Central memory CD8-positive, alpha-beta T cell (primary cell): Measurements from ENCODE around the gene SNUPN.
A peak's percentile ranks its signal among the peaks of the same experiment; 100 is the strongest.
"Not testable (repeated sequence)": the region's sequence is repeated elsewhere in the genome, so short reads cannot be mapped to it uniquely, and the experiment has no call there.

Source experiments
- ATAC-seq: fragments of 150-1000 bp; cut with Tn5 transposase; replicated peaks from 2 replicates; pipeline ENCODE4 v1.10.0; 2022; ENCODE audit warnings: mild to moderate bottlenecking, moderate FRiP score, moderate number of reproducible peaks; ENCODE audit not compliant: poor library complexity, severe bottlenecking; ENCODE audit errors: extremely low read depth
- DNase-seq, 2 donors: peaks; one replicate each; pipeline ENCODE4 v3.0.0; 2021; ENCODE audit warnings: low spot score in 2 of 2
- H3K27ac Mint-ChIP-seq: one replicate; pipeline ENCODE4 v1.8.0; 2022; ENCODE audit warnings: low read depth, mild to moderate bottlenecking, moderate library complexity, mixed read lengths
- H3K27me3 Mint-ChIP-seq: one replicate; pipeline ENCODE4 v1.8.0; 2022; ENCODE audit warnings: mixed read lengths
- H3K36me3 Mint-ChIP-seq: one replicate; pipeline ENCODE4 v1.8.0; 2022; ENCODE audit warnings: mild to moderate bottlenecking, moderate library complexity, mixed read lengths; ENCODE audit not compliant: insufficient read depth
- H3K4me1 Mint-ChIP-seq: one replicate; pipeline ENCODE4 v1.8.0; 2022; ENCODE audit warnings: mixed read lengths
- H3K4me3 Mint-ChIP-seq: one replicate; pipeline ENCODE4 v1.8.0; 2022; ENCODE audit warnings: mild to moderate bottlenecking, moderate library complexity, mixed read lengths
- H3K9me3 Mint-ChIP-seq: one replicate; pipeline ENCODE4 v1.8.0; 2022; ENCODE audit warnings: mixed read lengths

The SNUPN gene

DNA sequence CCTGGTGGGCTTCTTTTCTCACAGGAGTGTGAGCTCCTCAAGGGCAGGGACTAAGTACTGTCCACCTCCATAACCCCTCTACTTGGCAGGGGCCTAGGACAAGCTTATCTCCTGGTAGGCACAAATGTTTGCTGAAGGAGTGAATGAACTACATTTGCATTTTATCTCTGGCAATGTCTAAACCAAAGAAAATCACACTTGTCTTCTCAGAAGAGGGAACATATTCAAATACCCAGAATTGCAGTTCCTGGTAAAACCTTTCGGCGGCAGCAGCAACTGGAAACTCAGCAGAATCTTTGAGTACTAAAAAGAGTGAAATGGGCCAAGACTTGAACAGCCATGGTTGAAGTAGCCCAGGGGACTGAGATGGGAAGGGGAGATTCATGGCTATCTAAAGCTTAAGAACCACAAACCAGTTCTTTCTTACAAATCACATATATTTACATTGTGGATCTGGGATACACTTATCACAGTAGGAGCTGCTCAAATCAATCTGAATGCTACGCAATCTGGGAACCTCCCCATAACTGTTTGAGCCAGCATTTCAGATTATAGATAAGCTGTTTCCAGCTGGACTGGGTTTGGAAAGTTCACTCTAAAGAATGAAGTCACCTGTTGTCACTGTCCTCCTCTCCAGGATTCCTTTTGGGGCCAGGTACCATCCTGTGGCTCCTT lies 27.7 kb downstream of the SNUPN start:
- ATAC-seq, result peak; percentile 24
- no peaks in the 10 kb centered on the region for H3K27me3 Mint-ChIP-seq
- H3K9me3 Mint-ChIP-seq, result no peaks in the 10 kb centered on the region
- peaks cover 17% of the 10 kb centered on the region for H3K4me1 Mint-ChIP-seq
- H3K4me3 Mint-ChIP-seq, result no peak overlapping the region
- peak overlapping the region; percentile 46 for H3K27ac Mint-ChIP-seq
- peak in 1 of 2 donors; percentile 21 for DNase-seq
- peaks cover 23% of the 10 kb centered on the region for H3K36me3 Mint-ChIP-seq

- peaks cover 25% of the 10 kb centered on the region for H3K36me3 Mint-ChIP-seq
- peak overlapping the region; percentile 46 for H3K27ac Mint-ChIP-seq
- ATAC-seq, result no peak
- no peaks in the 10 kb centered on the region for H3K27me3 Mint-ChIP-seq
- no peaks in the 10 kb centered on the region for H3K9me3 Mint-ChIP-seq
- H3K4me3 Mint-ChIP-seq, result no peak overlapping the region
- DNase-seq, result no peak
- H3K4me1 Mint-ChIP-seq, result peaks cover 17% of the 10 kb centered on the region
Observed at GRCh38 chr15:75596703-75597345, 28.7 kb downstream of the SNUPN start.

DNA sequence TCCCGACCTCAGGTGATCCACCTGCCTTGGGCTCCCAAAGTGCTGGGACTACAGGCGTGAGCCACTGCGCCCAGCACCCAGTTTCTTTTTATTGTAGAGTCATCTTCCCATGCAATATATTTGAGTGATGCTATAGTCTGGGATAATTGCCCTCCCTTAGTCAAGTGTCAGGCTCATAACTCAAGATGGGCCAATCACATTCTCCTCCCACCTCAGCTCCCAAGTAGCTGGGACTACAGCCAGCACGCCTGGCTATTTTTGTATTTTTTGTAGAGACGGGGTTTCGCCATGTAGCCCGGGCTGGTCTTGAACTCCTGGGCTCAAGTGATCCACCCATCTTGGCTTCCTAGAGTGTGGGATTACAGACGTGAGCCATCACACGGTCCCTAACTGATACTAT lies 31.2 kb downstream of the SNUPN start:
- H3K27ac Mint-ChIP-seq, result no peak overlapping the region
- no peak overlapping the region for H3K4me3 Mint-ChIP-seq
- no peaks in the 10 kb centered on the region for H3K27me3 Mint-ChIP-seq
- peaks cover 20% of the 10 kb centered on the region for H3K36me3 Mint-ChIP-seq
- H3K4me1 Mint-ChIP-seq, result peaks cover 17% of the 10 kb centered on the region
- no peak for ATAC-seq
- no peaks in the 10 kb centered on the region for H3K9me3 Mint-ChIP-seq
- DNase-seq, result no peak

DNA sequence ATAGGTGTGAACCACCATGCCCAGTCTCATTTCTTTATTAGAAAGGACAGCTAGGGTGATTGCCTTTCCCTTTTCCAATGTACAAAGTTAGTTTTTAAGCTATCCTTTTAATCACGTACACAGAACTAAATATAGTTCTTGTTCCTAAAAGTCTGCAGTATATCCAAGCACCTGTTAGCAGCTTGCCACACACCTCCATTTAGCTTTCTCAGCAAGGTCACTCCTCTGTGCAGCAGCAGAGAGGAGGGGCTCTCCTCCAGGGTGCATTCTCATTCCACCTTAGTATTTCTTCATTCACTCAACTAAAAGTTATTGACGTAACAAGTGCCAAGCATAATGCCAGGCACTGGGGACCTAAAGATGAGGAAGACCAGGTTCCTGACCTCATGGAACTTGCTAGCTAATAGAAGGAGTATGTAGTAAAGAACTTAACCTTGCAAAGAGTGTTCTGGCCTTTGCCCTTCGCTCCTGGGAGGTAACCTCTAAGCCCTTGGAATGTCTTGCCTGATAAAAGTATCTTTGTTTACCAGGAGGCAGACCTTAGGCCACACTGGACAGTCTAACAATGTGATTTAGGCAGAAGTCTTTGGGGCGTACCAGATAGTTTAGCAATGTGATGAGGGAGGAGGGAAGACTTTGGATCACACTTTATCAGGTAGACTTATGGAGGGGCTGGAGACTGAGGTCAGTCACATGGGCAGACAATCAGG lies 33.7 kb downstream of the SNUPN start:
- peaks cover 22% of the 10 kb centered on the region for H3K36me3 Mint-ChIP-seq
- H3K9me3 Mint-ChIP-seq, result no peaks in the 10 kb centered on the region
- H3K4me3 Mint-ChIP-seq, result no peak overlapping the region
- peaks cover 7% of the 10 kb centered on the region for H3K4me1 Mint-ChIP-seq
- ATAC-seq (no peak), DNase-seq (no peak)
- no peak overlapping the region for H3K27ac Mint-ChIP-seq
- no peaks in the 10 kb centered on the region for H3K27me3 Mint-ChIP-seq

DNA sequence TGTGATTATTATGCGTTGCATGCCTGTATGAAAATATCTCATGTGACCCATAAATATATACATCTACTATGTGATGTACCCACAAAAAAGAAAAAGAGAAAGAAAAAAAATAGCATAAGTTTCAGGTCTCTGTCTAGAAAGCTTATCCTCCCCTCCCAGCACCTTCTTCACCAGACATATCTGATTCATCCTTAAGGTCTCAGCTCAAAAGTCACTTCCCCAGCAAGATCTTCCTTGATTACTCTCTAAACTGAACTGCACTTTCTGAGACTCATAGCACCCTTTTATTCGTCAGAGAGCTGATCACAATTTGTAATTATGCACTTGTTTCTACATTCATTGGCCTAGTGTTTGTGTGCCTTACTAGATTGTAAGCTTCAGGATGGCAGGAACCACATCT lies 35.3 kb downstream of the SNUPN start:
- H3K27ac Mint-ChIP-seq, result no peak overlapping the region
- no peak overlapping the region for H3K4me3 Mint-ChIP-seq
- H3K36me3 Mint-ChIP-seq, result peaks cover 17% of the 10 kb centered on the region
- no peaks in the 10 kb centered on the region for H3K4me1 Mint-ChIP-seq
- ATAC-seq (no peak), DNase-seq (no peak)
- no peaks in the 10 kb centered on the region for H3K9me3 Mint-ChIP-seq
- H3K27me3 Mint-ChIP-seq, result no peaks in the 10 kb centered on the region

DNA sequence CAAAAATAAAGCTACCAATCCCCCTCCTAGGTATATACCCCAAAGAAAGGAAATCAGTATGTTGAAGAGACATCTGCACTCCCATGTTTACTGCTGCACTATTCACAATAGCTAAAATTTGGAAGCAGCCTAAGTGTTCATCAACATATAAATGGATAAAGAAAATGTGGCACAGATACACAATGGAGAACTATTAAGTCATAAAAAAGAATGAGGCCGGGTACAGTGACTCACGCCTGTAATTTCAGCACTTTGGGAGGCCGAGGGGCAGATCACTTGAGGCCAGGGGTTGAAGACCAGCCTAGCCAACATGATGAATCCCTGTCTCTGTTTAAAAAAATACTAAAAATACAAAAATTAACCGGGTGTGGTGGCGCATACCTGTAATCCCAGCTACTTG lies 36.5 kb downstream of the SNUPN start:
- Mint-ChIP-seq H3K4me1 (no peaks in the 10 kb centered on the region), H3K27me3 (no peaks in the 10 kb centered on the region), H3K27ac (no peak overlapping the region), H3K9me3 (no peaks in the 10 kb centered on the region), H3K4me3 (no peak overlapping the region), H3K36me3 (peaks cover 13% of the 10 kb centered on the region)
- no peak for DNase-seq
- ATAC-seq, result no peak

DNA sequence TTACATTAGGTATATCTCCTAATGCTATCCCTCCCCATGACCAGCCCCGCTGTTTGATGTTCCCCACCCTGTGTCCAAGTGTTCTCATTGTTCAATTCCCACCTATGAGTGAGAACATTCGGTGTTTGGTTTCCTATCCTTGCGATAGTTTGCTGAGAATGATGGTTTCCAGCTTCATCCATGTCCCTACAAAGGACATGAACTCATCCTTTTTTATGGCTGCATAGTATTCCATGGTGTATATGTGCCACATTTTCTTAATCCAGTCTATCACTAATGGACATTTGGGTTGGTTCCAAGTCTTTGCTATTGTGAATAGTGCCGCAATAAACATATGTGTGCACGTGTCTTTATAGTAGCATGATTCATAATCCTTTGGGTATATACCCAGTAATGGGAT lies 39.1 kb downstream of the SNUPN start:
- H3K9me3 Mint-ChIP-seq, DNase-seq, H3K27ac Mint-ChIP-seq, H3K36me3 Mint-ChIP-seq, H3K4me3 Mint-ChIP-seq, ATAC-seq, H3K27me3 Mint-ChIP-seq, H3K4me1 Mint-ChIP-seq: not testable (repeated sequence)

GRCh38 chr15:75584121-75584520 lies 41.4 kb downstream of the SNUPN start:
- Mint-ChIP-seq H3K36me3 (peaks cover 2% of the 10 kb centered on the region), H3K9me3 (no peaks in the 10 kb centered on the region), H3K27ac (no peak overlapping the region), H3K4me3 (no peak overlapping the region), H3K27me3 (no peaks in the 10 kb centered on the region), H3K4me1 (peaks cover 5% of the 10 kb centered on the region)
- DNase-seq (no peak), ATAC-seq (no peak)

GRCh38 chr15:75583701-75584100 lies 41.8 kb downstream of the SNUPN start:
- Mint-ChIP-seq H3K27me3 (no peaks in the 10 kb centered on the region), H3K9me3 (no peaks in the 10 kb centered on the region), H3K4me3 (no peak overlapping the region), H3K27ac (no peak overlapping the region), H3K36me3 (peaks cover 2% of the 10 kb centered on the region), H3K4me1 (peaks cover 5% of the 10 kb centered on the region)
- ATAC-seq, result no peak
- DNase-seq, result no peak

DNA sequence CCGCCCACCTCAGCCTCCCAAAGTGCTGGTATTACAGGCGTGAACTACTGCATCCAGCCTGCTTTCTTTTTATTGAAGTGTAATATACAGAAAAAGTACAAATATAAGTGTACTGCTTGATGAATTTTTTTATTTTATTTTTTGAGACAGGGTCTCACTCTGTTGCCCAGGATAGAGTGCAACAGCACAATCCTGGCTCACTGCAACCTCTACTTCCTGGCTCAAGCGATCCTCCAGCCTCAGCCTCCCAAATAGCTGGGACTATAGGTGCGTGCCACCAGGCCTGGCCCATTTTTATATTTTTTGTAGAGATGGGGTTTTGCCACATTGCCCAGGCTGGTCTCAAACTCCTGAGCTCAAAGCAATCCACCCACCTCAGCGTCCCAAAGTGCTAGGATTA lies 42.6 kb downstream of the SNUPN start:
- H3K4me3 Mint-ChIP-seq, H3K9me3 Mint-ChIP-seq, H3K27me3 Mint-ChIP-seq, H3K27ac Mint-ChIP-seq, H3K4me1 Mint-ChIP-seq, H3K36me3 Mint-ChIP-seq, ATAC-seq, DNase-seq: not testable (repeated sequence)

DNA sequence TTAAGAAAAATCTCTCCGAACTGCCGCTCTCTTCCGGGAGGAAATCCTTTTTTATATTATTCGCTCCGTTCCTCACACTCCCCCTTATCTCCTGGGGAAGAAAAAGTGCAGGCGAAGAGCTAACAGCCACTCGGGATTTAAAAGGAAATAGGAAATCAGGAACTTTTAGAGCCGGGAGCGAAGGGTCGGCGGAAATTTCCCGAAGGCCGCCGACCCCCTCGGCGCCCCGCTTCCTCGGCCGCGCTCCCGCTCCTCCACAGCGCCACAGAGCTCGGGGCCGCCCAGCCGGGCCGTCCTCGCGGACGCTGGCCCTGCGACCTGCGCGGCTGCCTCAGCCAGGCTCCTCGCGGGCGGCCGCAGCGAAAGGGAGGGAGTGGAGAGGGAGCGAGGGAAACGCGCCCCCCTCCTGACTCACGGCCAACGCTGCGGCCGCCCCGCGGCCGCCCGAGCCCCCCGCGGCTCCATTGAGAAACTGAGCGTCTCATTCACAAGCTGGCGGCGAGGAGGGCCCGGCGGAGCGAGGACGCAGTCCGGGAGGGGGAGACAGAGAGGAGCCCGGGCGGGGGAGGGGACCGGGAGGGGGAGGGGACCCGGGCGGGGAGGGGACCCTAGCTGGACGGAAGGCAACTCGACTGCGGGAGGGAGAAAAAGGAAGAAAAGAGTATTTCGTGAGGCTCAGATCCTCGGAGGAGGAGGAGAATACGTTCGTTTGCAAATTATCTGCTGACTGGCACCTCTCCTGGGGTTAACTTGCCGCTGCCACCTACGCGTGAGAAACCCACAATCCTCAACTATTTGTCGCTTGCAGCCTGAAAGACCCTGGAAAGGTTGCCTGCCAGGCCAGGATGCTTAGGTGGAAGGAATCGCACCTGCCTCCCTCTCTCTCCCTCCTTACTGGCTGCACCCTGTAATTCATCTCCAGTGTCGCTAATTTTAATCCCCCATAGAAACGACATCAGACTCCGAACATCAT lies 46.3 kb downstream of the SNUPN start, which contains the start of gene PTPN9:
TSS of gene PTPN9 (minus strand) at position 368 of the 973 bp plus-strand sequence. CDS start 539 bp downstream, outside the sequence.
- ATAC-seq (peak; percentile 68), DNase-seq (peak; percentile 33 to 35)
- Mint-ChIP-seq H3K27ac (peak within 1 kb of the TSS; percentile 85), H3K36me3 (peaks cover 9% of the 10 kb centered on the region), H3K4me3 (peak within 1 kb of the TSS; percentile 94), H3K9me3 (no peaks in the 10 kb centered on the region), H3K4me1 (peaks cover 22% of the 10 kb centered on the region), H3K27me3 (no peaks in the 10 kb centered on the region)
